ENCODE data around the gene GOLGA6D. TPM values are rescaled to one million over a fixed set of nuclear protein-coding genes. Genes with fewer than 3 reads are reported as not detected.

Gene GOLGA6D
- total RNA-seq, 1 experiment from 2014 or later = 0.12 TPM

DNA sequence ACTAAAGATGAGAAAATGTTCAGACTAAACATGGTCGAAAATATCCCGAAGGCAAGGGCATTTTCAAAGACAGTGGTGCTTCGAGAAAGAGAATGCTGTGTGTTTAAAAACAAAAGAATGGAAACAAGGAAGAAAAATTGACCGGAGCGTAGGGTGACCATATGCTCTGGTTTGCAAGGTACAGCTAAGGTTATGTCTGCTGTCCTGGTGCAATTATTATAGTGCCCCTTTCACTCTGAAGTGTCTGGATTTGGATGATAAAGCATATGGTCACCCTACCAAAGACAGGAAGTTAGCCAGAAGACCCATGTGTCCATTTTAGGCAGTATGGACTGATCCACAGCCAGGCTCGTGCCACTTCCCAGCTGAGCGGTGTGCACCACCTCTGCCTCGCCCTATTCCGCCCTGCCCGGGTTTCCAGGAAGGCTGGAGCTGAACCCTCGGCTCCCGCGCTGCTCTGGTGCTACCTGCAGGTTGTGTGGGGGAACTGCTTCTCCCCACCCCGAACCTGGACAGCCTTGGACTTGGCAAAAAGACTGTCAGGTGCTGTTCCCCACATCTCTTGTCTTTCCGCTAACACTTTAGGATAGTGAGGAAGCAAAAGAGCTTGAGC lies 25.2 kb downstream of the GOLGA6D start:
- BruUV-seq (replicated peaks) = no TSS peak

More for the DNA sequence above, 25.2 kb downstream of the GOLGA6D start:
- ChIA-PET CTCF (interaction anchor here (0.7 to 2.0 kb wide), 8 partner anchors 10 to 406 kb away, joined by 3 to 12 read pairs (median 3); no protein-coding TSS in a partner anchor), POLR2A (interaction anchor here (0.6 to 1.1 kb wide), 2 partner anchors 55 to 146 kb away, joined by 3 read pairs; no protein-coding TSS in a partner anchor), RAD21 (ENCODE audit: low non-redundant PET in 1 of 2, low total read pairs in 2 of 2, uncharacterized antibody in 2 of 2, unreplicated experiment in 2 of 2) (interaction anchor here (0.8 to 1.1 kb wide), 3 partner anchors 133 to 279 kb away, joined by 3 to 4 read pairs (median 4); no protein-coding TSS in a partner anchor)
- Histone ChIP-seq H3K27me3 (ENCODE audit: insufficient read depth, low read length) (no peaks in the 10 kb centered on the region), H3K79me2 (ENCODE audit: insufficient read depth, low read length) (no peaks in the 10 kb centered on the region), H4K20me1 (ENCODE audit: insufficient read depth) (no peaks in the 10 kb centered on the region), H3K9ac (ENCODE audit: low read length) (no peak overlapping the region), H3K9me3 (ENCODE audit: control insufficient read depth in 1 of 2, insufficient read depth in 1 of 2, low read depth in 1 of 2, low read length in 2 of 2) (no peaks in the 10 kb centered on the region), H3K4me2 (ENCODE audit: low read length) (peak overlapping the region; percentile 70), H3K27ac (ENCODE audit: low read depth, low read length) (no peak overlapping the region), H3K4me3 (replicated peaks in 1 of 2; ENCODE audit: low read depth in 1 of 2, low read length in 2 of 2) (no peak overlapping the region), H2AFZ (ENCODE audit: low read depth, low read length, poor library complexity, severe bottlenecking) (peak overlapping the region; percentile 67), H3K9me2 (ENCODE audit: insufficient read depth) (no peaks in the 10 kb centered on the region), H3K4me1 (ENCODE audit: control insufficient read depth in 1 of 2, insufficient read depth in 2 of 2, low read length in 2 of 2) (peaks cover 4 to 24% of the 10 kb centered on the region in 2 experiments; a peak in 3 of 4 replicates), H3K36me3 (ENCODE audit: control insufficient read depth in 1 of 2, insufficient read depth in 2 of 2, low read length in 2 of 2) (no peaks in the 10 kb centered on the region)
- intact Hi-C loops (cut with micrococcal nuclease) = no loop called here
- TF ChIP-seq RAD21 (IDR thresholded peaks at IDR 0.05; ENCODE audit: low read depth) = peak; percentile 92
- TF ChIP-seq FOSL1 (IDR thresholded peaks at IDR 0.05; ENCODE audit: low read depth) = no peak
- no peak for TF ChIP-seq TCF7L2 (IDR thresholded peaks at IDR 0.05; ENCODE audit: borderline replicate concordance, extremely low read depth, insufficient read depth, insufficient read length)
- TF ChIP-seq, protein P1, sequence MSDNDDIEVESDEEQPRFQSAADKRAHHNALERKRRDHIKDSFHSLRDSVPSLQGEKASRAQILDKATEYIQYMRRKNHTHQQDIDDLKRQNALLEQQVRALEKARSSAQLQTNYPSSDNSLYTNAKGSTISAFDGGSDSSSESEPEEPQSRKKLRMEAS (IDR thresholded peaks at IDR 0.05) = peak; percentile 44; the same call in 1 of the 2 replicates
- TF ChIP-seq EZH2 (IDR thresholded peaks at IDR 0.05) = no peak
- TF ChIP-seq, protein P2, sequence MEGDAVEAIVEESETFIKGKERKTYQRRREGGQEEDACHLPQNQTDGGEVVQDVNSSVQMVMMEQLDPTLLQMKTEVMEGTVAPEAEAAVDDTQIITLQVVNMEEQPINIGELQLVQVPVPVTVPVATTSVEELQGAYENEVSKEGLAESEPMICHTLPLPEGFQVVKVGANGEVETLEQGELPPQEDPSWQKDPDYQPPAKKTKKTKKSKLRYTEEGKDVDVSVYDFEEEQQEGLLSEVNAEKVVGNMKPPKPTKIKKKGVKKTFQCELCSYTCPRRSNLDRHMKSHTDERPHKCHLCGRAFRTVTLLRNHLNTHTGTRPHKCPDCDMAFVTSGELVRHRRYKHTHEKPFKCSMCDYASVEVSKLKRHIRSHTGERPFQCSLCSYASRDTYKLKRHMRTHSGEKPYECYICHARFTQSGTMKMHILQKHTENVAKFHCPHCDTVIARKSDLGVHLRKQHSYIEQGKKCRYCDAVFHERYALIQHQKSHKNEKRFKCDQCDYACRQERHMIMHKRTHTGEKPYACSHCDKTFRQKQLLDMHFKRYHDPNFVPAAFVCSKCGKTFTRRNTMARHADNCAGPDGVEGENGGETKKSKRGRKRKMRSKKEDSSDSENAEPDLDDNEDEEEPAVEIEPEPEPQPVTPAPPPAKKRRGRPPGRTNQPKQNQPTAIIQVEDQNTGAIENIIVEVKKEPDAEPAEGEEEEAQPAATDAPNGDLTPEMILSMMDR (IDR thresholded peaks at IDR 0.05 in 2 of 3, conservative IDR thresholded peaks at IDR 0.05 in 1 of 3; ENCODE audit: borderline replicate concordance in 1 of 3, insufficient read depth in 1 of 3, low read depth in 2 of 3, low read length in 2 of 3) = peak; percentile 78 to 93 (median 90)
- TF ChIP-seq, protein P3, sequence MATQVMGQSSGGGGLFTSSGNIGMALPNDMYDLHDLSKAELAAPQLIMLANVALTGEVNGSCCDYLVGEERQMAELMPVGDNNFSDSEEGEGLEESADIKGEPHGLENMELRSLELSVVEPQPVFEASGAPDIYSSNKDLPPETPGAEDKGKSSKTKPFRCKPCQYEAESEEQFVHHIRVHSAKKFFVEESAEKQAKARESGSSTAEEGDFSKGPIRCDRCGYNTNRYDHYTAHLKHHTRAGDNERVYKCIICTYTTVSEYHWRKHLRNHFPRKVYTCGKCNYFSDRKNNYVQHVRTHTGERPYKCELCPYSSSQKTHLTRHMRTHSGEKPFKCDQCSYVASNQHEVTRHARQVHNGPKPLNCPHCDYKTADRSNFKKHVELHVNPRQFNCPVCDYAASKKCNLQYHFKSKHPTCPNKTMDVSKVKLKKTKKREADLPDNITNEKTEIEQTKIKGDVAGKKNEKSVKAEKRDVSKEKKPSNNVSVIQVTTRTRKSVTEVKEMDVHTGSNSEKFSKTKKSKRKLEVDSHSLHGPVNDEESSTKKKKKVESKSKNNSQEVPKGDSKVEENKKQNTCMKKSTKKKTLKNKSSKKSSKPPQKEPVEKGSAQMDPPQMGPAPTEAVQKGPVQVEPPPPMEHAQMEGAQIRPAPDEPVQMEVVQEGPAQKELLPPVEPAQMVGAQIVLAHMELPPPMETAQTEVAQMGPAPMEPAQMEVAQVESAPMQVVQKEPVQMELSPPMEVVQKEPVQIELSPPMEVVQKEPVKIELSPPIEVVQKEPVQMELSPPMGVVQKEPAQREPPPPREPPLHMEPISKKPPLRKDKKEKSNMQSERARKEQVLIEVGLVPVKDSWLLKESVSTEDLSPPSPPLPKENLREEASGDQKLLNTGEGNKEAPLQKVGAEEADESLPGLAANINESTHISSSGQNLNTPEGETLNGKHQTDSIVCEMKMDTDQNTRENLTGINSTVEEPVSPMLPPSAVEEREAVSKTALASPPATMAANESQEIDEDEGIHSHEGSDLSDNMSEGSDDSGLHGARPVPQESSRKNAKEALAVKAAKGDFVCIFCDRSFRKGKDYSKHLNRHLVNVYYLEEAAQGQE (IDR thresholded peaks at IDR 0.05; ENCODE audit: low read depth) = no peak
- DNase-seq (ENCODE audit: low read depth, low spot score) (peak; percentile 62), ATAC-seq (peak; percentile 100)
